ENCODE measurements around the gene DAO.
"Not testable (repeated sequence)": the region's sequence is repeated elsewhere in the genome, so short reads cannot be mapped to it uniquely, and the experiment has no call there.

DAO gene

DNA sequence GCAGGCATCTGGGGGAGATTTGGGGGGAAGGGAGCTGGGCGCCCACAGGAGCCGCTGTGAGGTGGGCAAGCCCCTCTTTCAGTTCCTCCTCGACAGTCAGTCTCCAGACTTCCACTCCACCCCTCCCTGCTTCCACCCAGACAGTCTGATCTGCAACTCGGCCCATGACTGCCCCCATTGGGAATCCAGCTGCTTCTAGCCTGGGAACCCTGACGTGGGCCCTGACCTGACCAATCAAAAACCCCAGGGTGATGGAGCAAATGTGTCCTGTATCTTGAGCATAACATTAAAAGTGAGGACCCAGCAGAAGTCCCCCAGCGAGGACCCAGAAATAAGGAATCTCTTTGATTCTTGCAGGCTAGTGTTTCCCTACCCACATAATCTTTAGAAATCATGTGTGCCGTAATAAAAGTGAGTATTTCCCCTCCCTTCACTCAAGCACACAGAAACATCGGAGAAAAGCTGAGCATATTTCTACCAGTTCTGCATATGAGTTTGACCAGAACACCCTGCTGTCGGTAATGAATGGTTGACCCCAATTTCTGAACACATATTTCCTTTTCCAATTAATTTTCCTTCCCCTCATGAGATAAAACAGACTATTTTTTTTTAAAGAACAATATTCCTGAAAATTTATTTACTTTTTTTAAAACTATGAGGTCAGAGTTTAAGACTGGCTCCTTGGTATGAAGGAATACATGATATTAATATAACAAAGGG, 28.9 kb upstream of the DAO start:
- no peak for DNase-seq

DNA sequence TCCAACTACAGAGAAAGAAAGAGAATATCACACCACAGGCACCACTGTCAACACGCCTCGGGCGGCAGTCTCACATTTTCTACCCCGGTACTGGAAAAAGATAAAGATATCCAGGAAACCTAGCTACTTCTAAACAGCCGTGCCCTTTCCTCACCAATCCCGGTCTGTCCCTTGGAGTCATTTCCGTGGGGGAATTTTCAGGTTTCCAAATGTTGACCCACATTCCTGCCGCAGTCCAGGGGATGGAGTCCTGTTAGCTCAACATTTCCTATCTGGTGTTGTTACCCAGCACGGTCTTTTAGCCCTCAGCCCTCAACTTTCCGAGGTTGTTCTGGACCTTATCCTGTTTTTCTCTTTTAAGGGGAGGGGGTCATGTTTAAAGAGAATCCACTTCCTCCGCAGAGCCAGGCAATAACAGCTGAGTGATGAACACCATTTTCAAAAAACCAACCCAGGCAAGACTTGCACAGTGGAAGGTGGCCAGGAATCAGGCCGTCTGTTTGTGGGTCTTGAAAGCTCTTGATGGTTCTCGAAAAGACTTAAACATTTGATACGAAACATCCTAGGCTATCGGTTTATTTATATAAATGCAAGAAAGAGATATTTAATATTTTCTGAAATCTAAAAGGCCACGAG, 27.1 kb upstream of the DAO start:
- no peak for DNase-seq

- no peak for DNase-seq
Observed at GRCh38 chr12:108853426-108853825, 26.5 kb upstream of the DAO start.

GRCh38 chr12:108853981-108854446, 25.9 kb upstream of the DAO start:
- no peak for DNase-seq

DNA sequence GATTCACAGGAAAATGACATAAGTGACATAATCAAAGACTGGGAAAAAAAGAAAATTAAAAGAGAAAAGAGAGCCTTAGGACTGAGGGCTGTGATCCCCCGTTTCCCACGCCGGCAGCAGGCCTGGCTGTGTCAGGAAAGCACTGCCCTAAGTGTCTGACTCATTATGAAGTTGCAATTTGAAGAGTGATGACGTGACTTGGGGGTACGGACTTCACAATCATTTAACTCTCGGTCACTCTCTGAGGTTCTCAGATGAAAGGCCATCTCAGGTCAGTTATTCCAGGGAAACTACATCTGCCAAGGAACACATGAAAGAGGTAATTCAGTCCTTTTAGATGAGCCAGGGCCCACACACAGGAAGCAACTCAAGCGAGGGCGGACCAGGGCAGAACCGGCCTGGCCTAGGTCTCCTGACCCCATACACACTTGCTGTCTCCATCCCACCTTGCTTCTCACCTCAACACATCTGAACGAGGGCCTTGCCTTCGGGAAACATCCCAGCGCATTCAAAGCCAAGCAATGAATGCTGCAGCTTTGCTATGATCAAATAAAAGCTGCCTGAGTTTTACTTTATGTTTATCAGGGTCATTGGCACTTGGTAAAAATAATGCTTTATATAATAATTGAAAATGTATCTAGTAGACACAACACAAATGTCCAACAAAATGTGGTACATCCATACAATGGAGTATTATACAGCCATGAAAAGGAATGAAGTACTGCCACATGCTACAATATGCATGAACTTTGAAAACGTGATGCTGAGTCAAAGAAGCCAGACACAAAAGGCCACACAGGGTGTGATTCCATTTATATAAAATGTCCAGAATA, 25.2 kb upstream of the DAO start:
- DNase-seq, result no peak

DNA sequence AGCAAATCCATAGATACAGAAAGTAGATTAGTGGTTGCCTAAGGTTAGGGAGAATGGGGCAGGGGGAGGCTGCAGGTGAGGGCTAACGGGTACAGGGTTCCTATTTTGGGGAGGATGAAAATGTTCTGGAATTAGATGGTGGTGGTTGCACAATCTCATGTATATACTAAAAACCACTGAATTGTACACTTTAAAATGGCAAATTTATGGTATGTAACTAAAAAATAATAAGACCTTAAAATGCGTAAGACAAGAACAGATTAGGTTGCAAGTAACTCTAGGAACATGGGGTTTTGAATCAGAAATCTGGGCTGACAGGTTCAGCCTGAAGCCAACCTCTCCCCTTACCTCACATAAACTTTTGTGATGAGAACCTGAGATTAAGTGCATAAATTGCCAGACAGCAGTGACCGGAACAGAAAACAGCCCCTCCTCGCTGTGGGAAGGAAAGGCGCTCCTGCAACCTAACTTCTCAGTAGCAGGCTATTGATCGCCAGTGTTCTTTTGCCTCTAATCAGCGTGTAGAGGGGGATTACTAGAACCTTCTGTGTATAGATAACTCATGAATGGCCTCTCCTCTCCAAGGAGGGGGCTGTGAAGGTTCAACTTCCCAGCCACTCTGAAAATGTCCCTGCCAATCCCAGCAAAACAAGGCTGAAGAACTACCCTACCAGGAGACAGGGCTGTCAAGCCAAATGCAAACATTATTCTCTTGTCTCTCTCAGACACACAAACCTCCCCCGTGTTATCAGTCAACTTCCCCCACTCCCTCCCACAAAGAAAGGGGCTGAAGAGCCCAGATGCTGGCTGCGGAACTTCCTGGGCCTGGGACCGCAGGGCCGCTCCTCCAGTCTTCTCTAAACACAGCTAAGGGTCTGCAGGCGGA, 24.4 kb upstream of the DAO start:
- no peak for DNase-seq

DNA sequence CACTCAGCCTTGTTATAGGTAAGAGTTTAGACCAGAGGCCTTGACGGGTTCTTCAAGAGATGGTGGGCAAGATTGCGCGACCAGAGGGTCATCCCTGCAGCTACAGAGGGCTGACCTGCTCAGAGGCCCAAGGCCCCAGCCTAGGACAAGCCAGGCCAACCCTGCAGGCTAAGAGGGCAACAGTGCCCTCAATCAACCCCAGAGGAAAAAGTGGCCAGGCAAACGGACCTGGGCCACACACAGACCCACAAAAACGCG, 23.8 kb upstream of the DAO start:
- DNase-seq, result no peak

GRCh38 chr12:108856428-108857157, 23.3 kb upstream of the DAO start:
- no peak for DNase-seq

DNA sequence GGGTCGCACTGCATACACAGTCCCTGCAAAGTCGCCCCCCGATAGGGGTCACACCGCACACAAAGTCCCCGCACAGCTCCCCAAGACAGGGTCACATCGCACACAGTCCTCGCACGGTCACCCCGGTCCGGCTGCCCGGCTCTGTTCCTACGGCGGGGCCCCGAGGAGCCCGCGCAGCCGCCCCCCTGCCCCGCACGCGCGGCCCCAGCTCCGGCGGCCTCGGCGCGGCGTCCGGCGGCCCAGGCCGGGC, 22.8 kb upstream of the DAO start:
- DNase-seq, result no peak

GRCh38 chr12:108858311-108859074, 21.4 kb upstream of the DAO start:
- DNase-seq, result no peak

- not testable (repeated sequence) for DNase-seq
Observed at GRCh38 chr12:108859141-108859922, 20.6 kb upstream of the DAO start.

GRCh38 chr12:108859923-108860291, 20.0 kb upstream of the DAO start:
- no peak for DNase-seq

GRCh38 chr12:108860443-108860842, 19.4 kb upstream of the DAO start:
- DNase-seq, result no peak

DNA sequence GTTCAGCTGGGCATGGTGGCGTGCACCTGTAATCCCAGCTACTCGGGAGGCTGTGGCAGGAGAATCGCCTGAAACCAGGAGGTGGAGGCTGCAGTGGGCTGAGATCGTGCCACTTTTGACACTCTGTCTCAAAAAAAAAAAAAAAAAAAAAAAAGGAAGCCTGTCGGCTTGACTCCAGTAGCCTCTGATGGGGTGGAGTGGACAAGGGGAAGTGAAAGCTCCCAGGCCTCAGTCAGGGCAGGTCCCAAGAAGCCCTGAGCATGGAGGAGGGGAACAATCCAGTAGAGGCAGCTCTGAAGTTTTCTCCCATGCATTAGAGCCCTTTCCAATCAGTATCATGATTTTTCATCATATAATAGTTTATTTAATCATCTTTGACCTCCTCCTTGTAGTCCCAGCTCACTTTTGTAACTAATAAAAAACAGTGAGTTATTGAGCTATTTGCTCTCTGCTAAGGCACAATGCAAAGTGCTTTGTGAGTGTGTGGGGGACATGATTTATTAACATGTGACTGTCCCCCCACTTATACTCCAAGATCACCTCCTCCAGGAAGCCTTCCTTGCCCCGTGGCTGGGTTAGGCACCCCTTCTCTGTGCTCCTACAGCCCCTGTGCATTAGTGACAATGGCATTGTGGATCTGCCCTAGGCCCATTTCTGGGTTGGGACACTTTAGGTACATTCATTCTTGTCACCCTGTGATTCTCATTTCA, 17.9 kb upstream of the DAO start:
- no peak for DNase-seq

DNA sequence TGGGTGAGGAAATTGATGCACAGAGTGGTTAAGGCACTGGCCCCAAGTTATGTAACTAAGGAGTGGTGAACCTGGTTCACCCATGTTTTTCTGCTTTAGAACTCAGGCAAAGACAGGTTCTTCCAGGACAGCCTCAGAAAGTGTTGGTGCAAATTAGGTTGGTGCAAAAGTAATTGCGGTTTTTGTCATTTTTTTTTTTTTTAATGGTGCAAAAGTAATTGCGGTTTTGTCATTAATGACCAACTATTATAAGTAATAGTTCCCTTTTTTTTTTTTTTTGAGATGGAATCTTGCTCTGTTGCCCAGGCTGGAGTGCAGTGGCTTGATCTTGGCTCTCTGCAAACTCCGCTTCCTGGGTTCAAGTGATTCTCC, 17.3 kb upstream of the DAO start:
- DNase-seq, result no peak

GRCh38 chr12:108865169-108865568, 14.7 kb upstream of the DAO start:
- no peak for DNase-seq

DNA sequence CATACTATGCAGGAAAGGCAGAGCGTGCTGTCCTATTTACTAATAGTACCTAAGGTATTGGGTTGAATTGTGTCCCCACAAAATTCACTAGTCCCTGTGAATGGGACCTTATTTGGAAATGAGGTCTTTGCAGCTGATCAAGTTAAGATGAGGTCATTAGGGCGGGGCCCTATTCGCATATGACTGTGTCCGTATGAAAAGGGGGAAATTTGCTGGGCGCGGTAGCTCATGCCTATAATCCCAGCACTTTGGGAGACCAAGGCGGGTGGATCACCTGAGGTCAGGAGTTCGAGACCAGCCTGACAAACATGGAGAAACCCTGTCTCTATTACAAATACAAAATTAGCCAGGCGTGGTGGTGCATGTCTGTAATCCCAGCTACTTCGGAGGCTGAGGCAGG, 13.8 kb upstream of the DAO start:
- not testable (repeated sequence) for DNase-seq

- DNase-seq, result no peak
Observed at GRCh38 chr12:108868781-108869180, 11.1 kb upstream of the DAO start.

DNA sequence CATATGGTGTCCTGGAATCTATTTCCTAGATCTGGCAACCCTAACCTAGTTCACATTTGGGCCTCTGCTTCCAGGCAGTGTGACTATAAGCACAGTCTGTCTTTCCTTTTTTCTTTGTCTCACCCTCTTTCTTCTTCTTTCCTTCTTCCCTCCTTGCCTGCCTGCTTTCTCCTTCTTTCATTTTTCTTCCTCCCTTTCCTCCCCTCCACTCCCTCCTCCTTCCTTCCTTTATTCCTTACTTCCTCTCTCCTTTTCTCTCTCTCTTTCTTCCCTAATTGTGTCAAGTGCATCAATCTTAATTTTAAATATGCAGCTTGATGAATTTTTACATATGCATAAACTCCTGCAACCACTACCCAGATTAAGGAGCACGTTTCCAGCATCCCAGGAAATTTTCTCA, 4.6 kb upstream of the DAO start:
- no peak for DNase-seq

- DNase-seq, result no peak
Observed at GRCh38 chr12:108875682-108876361, 4.1 kb upstream of the DAO start.

Data from NCI-H1048 (cell line).